ENCODE results near the gene CPE.

DNA sequence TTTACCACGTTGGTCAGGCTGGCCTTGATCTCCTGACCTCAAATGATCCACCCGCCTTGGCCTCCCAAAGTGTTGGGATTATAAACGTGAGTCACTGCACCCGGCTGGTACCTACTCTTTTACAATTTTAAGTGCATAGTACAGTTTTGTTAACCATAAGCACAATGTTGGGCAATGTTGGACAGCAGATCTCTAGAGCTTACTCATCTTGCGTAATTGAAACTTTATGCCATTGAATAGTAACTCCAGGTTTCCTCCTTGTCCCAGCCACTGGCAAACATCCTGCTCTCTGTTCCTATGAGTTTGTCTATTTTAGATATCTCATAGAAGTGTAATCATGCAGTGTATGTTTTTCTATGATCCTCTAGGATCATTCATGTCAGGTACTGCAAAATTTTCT, 9.3 kb upstream of the CPE start:
- TF ChIP-seq, protein P1, sequence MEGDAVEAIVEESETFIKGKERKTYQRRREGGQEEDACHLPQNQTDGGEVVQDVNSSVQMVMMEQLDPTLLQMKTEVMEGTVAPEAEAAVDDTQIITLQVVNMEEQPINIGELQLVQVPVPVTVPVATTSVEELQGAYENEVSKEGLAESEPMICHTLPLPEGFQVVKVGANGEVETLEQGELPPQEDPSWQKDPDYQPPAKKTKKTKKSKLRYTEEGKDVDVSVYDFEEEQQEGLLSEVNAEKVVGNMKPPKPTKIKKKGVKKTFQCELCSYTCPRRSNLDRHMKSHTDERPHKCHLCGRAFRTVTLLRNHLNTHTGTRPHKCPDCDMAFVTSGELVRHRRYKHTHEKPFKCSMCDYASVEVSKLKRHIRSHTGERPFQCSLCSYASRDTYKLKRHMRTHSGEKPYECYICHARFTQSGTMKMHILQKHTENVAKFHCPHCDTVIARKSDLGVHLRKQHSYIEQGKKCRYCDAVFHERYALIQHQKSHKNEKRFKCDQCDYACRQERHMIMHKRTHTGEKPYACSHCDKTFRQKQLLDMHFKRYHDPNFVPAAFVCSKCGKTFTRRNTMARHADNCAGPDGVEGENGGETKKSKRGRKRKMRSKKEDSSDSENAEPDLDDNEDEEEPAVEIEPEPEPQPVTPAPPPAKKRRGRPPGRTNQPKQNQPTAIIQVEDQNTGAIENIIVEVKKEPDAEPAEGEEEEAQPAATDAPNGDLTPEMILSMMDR (IDR thresholded peaks at IDR 0.05; ENCODE audit: low read depth, low read length) = no peak
- TF ChIP-seq EZH2phosphoT487 (IDR thresholded peaks at IDR 0.05; ENCODE audit: low read depth) = no peak
